HG02852 (cell line): ENCODE measurements around the gene CFAP300.

Experiments used
- ATAC-seq: cut with Tn5 transposase; IDR thresholded peaks from one replicate; pipeline ENCODE4 v1.9.1; 2021; ENCODE audit warnings: mild to moderate bottlenecking, moderate library complexity; ENCODE audit not compliant: unreplicated experiment

Gene CFAP300

GRCh38 chr11:102119997-102120396 is 72.8 kb downstream of the CFAP300 start:
- no peak for ATAC-seq

GRCh38 chr11:102120437-102120973 is 73.3 kb downstream of the CFAP300 start:
- ATAC-seq = no peak

DNA sequence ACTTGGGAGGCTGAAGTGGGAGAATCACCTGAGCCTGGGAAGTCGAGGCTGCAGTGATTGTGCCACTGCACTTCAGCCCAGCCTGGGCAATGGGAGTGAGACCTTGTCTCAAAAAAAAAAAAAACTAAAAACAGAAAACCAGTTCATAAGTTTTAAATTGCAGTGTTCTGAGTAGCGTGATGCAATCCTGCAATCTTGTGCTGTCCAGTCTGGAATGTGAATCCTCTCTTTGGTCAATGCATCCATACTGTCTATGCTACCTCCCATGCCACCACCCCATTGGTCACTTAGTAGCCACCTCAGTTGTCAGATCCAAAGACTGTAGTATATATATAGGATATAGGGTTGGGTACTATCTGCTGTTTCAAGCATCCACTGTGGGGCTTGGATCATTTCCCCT is 74.1 kb downstream of the CFAP300 start:
- no peak for ATAC-seq
